Measurements from ENCODE around the gene GLRB.
"Not testable (repeated sequence)": the region's sequence is repeated elsewhere in the genome, so short reads cannot be mapped to it uniquely, and the experiment has no call there.

The GLRB gene

DNA sequence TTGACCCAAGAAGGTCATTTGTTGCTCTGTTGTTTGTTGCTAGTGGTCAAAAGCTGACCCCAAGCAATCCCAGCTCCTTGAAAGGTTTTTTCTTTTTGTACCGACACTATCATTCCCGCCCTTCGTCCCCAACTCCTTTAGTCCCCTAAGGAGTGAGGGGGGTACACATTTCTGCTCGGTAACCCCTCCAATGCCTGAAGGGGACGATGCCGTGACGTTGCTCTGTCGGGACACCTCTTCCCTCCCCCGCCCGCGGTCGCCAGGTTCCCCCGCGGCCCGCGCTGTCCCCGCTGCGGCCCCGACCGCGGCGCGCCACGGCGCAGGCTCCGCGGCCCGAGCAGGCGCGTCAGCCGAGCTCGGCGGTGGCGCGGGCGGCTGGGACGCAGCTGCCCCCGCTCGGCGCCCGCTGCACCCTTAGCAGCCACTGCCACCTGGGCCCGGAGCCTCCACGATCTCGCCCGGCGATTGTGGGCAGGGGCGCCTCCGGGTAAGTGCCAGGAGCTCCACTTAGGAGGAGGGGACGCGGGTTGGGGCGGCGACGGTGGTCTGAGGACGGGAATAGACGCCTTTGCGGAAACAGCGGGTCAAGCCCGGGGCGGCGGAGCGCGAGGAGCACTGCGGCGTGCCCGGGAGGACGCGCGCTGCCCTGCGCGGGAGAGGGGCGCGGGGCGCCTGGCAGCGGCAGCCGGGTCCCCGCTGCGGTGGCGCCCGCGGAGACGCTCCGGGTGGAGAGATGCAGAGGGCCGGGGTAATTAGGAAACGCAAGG is at the start of gene GLRB:
TSS of gene GLRB (plus strand) at position 340 of the 767 bp plus-strand sequence. CDS start 1,875 bp downstream, outside the sequence.
- in situ Hi-C loops (cut with MboI; ENCODE audit: low sequenced_read_pairs) = no loop called here

GRCh38 chr4:157035471-157035870 is 40.5 kb upstream of the GLRB start:
- in situ Hi-C loops (cut with MboI; ENCODE audit: low sequenced_read_pairs) = no loop called here

DNA sequence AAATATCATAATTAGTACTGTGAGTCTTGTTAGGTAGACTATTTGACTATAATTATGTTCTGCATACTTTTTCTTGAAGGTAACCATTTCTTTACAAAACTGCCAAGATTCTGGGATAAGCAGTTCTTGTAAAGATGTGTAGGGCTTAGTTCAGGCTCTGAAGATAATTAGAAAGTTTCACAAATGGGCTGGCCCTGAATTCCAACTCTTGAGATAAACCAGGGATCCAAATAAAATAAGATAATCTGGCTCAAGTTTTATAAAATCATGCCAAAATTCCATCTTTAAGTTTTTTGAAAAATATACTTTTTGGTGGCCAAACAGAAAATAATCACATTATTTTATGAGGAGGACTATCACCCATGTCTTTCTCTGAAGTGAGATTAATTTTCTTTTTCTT is 35.5 kb upstream of the GLRB start:
- in situ Hi-C loops (cut with MboI; ENCODE audit: low sequenced_read_pairs) = no loop called here

GRCh38 chr4:157043131-157043530 is 32.8 kb upstream of the GLRB start:
- in situ Hi-C loops (cut with MboI; ENCODE audit: low sequenced_read_pairs) = no loop called here

- in situ Hi-C loops (cut with MboI; ENCODE audit: low sequenced_read_pairs) = no loop called here
Observed at GRCh38 chr4:157045507-157046127, 30.3 kb upstream of the GLRB start.

- in situ Hi-C loops (cut with MboI; ENCODE audit: low sequenced_read_pairs) = no loop called here
Observed at GRCh38 chr4:157048248-157048647, 27.7 kb upstream of the GLRB start.

DNA sequence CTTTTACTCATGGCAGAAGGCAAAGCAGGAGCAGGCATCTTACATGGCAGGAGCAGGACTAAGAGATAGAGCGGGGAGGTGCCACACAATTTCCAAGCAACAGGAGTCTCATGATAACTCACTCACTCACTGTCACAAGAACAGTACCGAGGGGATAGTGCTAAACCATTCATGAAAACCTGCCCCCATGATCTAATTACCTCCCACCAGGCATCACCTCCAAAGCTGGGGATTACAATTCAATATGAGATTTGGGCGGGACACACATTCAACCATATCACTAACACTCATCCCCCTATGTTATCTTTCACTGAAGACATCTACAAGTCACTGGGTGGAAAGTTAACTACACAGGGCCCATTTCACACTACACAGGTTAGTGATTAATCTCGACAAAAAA is 25.4 kb upstream of the GLRB start:
- in situ Hi-C loops (cut with MboI; ENCODE audit: low sequenced_read_pairs) = no loop called here

- in situ Hi-C loops (cut with MboI; ENCODE audit: low sequenced_read_pairs) = no loop called here
Observed at GRCh38 chr4:157052429-157053040, 23.4 kb upstream of the GLRB start.

DNA sequence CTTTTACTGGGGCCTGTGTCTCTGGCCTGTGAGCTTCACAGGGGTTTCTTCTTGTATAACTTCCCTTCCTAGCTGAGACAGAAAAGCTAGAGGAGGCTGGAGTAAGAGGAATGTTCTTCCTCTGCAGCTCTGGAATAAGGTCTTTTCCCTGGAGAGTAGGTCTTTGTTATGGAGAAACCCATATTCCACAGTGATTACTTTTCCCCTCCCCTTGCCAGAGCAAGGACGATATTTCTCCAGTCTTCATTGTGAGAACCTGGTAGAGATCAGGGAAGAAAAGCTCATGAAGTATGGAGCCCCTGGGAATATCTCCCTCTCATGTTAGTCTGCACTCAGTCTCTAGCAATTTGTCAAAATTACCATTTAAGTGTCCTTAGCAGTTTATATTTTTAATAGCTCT is 18.7 kb upstream of the GLRB start:
- in situ Hi-C loops (cut with MboI; ENCODE audit: low sequenced_read_pairs) = no loop called here

GRCh38 chr4:157058899-157059298 is 17.1 kb upstream of the GLRB start:
- in situ Hi-C loops (cut with MboI; ENCODE audit: low sequenced_read_pairs) = not testable (repeated sequence)

DNA sequence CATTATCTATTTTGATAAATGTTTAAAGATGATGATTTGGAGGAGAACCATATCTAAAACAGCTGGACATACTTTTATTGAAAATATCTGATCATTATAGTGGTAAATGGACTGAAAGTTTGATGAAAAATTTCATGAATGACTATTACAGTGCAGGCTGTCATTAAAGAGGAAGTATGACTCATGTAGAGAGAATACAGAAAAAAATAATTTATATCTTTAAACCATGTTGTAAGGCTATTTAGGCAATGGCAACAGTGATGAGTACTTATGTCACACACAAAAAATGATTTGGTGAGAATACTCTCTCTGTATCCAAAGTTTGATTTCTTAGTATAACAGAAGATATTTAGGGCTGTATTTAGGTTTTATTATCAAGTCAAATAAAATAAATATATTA is 3.9 kb upstream of the GLRB start:
- in situ Hi-C loops (cut with MboI; ENCODE audit: low sequenced_read_pairs) = no loop called here

DNA sequence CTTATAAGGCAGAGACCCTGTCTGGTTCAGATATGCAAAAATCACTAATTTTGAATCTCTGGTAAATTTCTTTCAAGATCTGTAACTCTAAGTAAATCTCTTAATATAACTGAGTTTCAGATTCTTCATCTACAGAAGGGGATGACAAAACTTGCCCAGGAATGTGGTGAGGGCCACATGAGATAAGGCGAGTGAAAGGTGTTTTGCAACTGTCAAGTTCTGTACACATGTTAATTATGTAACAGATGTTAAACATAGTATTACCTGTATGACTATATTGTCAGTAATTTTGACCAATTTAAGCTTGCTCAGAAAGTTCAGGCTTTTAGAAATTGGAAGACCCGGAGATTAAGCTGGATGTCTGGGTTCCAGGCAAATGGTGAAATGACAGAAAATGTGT is 549 bp upstream of the GLRB start:
- in situ Hi-C loops (cut with MboI; ENCODE audit: low sequenced_read_pairs) = no loop called here

DNA sequence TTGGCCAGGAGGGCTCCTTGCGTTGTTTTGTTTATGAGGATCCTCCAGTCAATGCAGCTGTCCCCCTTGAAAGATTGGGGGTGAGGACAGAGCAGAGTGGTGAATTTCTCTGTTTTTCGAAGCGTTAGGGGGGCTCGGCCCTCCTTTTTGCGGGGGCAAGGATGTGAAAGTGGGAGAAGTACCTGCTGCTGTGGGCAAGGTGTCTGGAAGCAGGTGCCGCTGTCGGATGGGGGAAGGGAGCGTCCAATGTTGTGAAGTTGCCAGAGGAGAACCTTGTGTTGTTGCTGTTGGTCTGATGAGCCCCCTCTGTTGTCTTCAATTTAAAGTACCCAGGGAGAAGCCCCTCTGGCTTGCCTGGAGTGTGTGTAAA is 613 bp downstream of the GLRB start:
- in situ Hi-C loops (cut with MboI; ENCODE audit: low sequenced_read_pairs) = no loop called here

DNA sequence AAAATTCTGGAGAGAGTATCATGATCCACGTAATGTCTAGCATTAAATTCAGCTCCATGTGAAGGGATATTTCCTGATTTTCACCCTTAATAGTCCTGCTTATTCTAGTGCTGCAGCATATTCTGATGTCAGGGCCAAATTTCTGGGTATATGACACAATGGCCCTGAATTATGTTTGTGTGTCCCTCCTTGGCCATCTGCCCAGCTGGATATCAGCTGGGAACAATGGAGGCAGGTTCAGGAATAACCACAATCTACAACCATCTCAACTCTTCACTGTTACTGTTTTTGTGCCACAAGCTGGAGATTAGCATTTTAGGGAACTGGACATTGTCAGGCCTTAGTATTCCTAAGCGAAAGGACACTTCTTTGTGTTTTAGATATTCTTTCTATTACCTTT is 3.5 kb downstream of the GLRB start:
- in situ Hi-C loops (cut with MboI; ENCODE audit: low sequenced_read_pairs) = no loop called here

- in situ Hi-C loops (cut with MboI; ENCODE audit: low sequenced_read_pairs) = no loop called here
Observed at GRCh38 chr4:157080605-157081004, 4.7 kb downstream of the GLRB start.

GRCh38 chr4:157095716-157096115 is 19.8 kb downstream of the GLRB start:
- in situ Hi-C loops (cut with MboI; ENCODE audit: low sequenced_read_pairs) = no loop called here

DNA sequence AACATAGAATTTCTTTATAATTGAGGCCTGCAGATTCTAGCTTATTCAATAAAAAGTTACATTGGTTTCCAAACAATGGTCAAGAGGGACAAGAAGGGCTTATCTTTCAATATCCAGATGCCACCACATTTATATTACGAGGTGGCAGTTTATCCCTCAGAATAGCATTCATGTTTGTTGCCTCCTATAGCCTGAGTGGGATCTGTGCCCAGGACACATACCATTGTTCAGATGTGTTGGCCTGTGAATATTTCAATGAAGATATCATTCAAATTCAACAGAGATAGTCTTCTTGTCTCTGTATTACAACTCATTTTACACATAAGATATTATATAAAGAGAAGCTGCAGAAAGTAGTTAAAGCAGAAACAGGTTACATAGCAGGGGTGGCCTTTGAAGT is 20.5 kb downstream of the GLRB start:
- in situ Hi-C loops (cut with MboI; ENCODE audit: low sequenced_read_pairs) = no loop called here

DNA sequence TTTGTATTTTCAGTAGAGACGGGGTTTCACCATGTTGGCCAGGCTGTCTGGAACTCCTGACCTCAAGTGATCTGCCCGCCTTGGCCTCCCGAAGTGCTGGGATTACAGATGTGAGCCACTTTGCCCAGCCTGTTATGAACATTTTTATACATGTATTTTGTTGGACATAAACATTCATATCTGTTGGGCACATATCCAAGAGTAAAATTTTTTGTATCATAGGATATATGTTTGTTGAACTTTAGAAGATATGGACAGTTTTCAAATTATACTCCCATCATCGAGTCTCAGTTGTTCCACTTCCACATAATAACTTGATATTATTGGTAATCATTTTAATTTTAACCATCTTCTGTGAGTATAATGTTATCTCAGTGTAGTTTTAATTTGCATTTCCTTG is 23.6 kb downstream of the GLRB start:
- in situ Hi-C loops (cut with MboI; ENCODE audit: low sequenced_read_pairs) = no loop called here

GRCh38 chr4:157104541-157104940 is 28.6 kb downstream of the GLRB start:
- in situ Hi-C loops (cut with MboI; ENCODE audit: low sequenced_read_pairs) = no loop called here

DNA sequence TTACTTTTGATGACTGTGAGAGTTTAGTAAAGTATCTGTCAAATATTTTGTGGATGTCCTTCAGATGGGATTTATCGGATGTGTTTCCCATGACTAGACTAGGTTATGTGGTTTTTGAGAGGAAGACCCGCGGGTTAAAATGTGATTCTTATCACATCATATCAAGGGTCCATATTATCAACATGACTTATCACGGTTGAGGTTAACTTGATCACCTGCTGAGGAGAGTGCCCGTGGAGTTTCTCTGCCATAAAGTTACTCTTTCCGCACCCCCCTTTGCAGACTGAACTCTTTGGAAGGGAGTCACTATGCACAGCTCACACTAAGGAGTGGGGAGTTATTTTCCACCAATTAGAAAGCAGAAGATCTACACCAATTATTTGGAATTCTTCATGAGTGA is 38.7 kb downstream of the GLRB start:
- in situ Hi-C loops (cut with MboI; ENCODE audit: low sequenced_read_pairs) = no loop called here

DNA sequence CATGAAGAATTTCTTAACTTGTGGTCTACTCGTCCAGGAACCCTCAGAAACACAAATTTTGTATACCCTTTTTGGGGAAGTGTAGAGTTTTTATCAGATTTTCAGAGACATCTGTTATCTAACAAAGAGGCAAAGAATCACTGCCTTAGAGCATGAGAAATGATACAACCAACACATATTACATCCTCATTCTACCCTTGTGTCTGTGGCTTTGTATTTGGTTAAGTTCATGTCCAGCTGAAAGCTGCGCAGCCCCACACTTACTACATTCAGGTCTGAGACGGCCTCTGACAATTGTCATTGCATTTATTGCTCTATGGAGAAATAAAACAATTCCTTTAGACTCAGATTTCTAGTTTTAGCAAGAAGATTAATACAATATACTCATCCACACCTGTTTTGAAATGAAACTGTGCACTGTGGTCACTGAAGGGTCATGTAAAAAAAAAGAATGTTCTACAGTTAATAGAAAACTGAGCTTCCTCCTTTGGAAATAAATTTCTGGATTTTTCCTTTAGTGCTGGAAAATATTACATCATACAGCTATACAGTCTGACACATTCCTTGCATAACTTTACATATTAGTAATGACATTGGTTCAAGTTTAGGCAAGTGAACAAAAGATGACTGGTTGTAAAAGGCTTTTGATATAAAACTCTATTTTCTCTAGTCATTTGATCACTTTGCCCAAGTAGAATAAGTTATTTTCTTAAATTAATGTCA is 39.8 kb downstream of the GLRB start:
- in situ Hi-C loops (cut with MboI; ENCODE audit: low sequenced_read_pairs) = no loop called here

DNA sequence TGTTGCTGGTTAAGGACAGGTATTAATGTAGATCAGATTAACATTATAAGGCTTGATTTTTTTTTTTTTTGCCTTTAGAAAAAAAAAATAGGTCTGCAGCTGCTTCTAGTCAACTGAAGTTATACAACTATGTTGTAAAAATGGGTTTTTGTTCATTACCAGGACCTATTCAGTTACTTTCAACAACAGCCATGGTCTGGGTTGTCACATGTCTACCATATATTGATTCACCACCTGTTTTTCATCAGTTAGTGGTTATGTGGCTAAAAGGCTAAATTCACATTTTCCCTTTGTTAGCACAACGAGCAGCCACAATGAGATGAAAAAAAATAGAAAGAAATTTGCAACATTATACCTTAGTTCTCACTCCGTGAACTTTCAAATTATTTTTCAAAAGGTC is 45.5 kb downstream of the GLRB start:
- in situ Hi-C loops (cut with MboI; ENCODE audit: low sequenced_read_pairs) = no loop called here
